Stimulated activated CD8-positive, alpha-beta memory T cell treated with anti-CD3 and anti-CD28 coated beads, Interleukin-2, amount 100 ng/mL, for 48 hours (primary cell): ENCODE results near the gene PDXK.

Source experiments
- DNase-seq, 2 donors: peaks; one replicate each; pipeline ENCODE4 v3.0.0-alpha.2; 2020; ENCODE audit warnings: low read depth in 2 of 2

Gene PDXK

DNA sequence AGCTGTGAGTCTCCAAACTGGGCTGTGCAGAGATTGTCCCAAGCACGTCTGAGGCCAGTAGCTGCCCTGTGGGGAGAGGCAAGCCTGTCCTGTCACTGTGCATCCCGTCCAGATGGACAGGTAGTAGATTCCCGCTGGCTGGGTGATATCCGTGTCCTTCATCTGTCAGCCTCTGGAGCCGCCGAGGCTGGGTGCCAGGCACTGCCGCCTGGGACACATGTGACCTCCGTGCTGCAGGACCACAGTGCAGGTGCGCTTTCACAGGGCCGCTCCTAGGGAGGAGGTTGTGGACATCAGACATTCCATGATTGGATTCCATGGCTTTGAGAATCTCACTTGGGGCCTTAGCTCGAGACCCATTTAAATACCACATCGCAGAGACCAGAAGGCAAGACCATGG, 4.7 kb downstream of the PDXK start:
- DNase-seq: no peak

DNA sequence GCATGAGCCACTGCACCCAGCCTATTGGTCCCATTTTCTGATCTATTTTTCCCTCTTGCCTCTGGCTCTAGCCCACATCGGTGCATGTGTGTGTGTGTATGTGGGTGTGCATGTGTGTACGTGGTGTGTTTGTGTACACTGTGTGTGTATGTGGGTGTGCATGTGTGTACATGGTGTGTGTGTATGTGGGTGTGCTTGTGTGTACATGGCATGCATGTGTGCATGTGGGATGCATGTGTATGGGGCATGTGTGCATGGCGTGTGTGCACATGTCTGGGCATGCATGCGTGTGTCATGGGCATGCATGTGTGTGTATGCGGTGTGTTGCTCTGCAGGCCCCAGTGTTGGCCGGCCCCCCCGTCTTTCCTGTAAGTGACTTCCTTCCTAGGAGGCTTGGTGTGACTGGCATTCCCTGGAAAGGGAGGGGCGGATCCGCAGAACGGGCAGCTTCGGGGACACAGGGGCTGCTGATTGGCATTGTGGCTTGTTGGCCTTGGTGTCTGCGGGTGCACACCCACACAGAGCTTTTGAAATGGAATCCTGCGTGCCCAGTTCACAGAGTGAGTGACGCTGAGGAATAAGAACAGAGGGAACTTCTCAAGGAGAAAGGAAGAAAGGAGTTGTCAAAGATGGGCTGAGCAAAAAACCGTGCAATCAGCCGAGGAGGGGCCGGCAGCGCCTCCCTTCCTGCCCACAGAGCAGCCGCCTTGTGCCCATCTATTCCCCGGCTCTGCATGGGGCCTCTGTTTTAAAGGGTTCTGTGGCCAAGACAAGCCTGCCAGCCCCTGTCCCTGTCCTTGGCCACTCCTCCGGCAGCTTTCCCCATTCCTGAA, 8.0 kb downstream of the PDXK start:
- no peak for DNase-seq

DNA sequence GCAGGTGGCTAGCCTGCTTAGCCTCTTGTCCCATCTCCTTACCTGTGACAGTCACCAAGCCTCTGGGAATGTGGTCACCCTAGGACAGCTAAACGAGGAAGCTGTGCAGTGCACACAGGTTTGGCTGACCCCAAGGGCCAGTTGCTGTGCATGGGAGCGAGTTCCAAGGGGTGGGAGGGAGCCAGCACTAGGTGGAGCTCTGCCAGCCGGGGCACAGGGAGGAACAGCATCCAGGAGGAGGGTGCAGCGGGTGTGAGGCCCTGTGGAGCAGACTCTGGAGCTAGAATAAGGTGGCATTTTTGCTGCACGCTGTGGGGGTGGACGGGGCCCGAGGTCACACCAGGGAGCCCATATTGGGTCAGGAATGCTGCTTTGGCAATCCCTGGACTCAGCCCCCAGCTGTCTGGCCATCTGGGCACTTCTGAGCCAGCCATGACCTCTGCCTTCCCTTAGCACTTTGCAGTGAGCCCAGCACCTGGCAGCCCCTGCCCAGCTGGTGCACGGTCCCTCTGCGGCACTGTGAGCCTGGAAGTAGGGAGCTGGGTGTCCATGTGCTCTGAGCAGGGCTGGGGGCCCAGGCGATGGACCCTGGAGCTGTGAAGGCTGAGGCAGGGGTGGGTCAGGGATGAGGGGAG, 8.7 kb downstream of the PDXK start:
- DNase-seq: no peak

DNA sequence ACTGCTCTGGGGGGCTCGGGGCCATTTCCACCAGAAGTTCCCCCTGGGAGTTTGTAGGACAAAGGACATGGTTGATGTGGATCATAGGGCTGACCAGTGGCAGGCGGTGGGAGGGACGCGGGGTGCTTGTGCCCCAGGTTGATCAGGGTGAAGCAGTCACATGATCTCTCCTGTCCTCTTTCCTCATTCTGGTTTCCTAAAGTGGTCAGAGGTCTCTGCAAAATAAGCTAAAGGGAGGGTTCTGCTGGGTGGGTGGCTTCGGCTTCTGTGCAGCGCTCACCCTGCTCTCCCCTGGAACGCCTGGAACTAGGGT, 9.2 kb downstream of the PDXK start:
- DNase-seq: no peak

DNA sequence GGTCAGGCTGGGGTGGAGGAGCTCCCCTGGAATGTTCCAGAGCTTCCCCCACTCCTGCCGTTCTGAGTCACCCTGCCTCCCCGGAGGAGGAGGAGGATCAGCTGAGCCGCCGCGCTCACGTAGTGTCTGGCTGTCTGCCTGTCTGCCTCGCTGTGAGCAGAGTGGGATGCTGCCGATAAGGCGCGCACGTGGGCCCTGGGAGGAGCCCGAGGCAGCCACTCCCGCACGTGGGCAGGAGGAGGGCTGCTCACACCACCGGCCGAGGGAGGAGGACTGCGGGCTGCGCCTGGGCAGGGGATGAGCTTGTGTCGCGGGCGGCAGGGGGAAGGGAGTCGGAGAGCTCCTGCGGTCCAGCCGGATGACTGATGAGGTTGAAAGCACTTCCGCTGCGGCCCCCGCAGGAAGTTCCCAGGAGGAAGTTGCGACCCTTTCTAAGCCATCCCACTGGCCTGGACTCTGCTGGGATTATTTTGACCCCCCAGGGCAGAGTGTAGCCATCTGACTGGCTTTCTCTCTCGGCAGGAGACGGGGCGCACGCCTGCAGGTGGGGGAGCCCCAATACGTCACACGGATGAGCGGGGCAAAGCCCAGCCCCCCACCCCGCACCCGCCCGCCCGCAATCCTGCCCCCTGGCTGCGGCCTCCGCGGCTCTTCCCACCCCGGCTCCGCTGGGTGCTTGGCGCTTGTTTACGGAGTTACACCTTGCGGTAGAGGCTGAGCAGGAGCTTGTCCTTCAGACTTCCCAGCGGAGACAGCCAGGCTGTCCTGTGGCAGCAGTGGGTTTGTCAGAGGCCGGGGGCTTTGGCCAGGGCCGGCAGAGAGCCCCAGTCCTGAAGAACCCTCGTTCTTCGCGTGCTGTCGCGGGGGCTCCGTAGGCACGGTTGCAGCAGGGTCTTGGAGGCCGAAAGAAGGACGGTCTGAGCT, 9.8 kb downstream of the PDXK start:
- peak; percentile 78 to 81 for DNase-seq

DNA sequence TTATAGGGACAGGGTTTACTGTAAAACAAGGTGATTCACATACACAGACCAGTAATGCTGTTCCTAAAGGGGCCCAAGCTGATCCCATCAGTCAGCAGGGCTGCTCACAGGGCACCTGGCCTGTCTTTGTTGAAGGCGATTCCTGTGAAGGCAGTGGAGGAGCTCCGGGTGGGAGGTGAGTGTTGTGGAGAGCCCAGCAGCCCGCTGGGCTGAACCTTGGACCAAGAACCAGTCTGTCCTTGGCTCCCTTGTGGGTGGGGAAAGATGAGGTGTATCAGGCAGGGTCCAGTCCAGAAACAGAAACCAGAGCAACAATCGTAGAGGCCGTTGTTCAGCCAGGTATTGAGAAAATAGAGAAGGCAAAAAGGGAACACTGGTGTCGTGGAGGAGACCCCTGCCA, 12.5 kb downstream of the PDXK start:
- no peak for DNase-seq

DNA sequence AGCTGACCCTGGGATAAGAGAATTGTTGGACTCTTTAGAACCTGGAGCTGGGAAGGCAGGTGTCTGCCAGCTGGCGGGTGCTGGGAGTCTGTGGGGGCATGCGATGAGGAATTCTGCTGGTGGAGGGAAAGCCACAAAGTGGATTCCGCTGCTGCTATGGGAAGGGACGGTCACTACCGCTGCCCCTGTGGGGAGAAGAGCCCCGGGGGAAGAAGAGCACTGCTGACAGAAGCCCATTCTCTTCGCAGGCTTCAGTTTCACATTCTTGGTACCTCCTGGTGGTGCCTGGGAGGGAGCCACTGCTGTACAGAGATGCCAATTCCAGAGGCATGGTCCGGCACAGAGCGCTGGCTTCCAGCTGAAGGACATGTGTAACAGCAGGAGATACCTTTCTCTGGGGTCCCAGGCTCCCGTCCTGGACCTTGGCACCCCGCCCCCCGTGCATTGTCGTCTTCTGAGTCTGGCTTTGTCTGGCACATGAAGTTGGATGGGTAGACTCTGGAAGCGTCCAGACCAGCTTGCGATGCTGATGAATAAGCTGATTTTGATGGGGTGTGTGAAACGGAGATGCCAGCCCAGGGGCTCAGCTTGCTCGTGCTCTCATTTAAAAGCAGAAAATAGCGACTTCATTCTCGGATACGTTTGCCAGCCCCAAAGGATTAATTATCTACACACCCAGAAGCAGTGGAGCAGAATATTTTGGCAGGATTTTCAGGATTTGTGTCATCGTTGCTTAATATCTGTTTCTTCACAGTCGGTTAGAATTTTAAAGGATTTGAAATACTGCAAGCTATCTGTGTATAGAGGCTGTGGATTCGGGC, 13.2 kb downstream of the PDXK start:
- DNase-seq: no peak

DNA sequence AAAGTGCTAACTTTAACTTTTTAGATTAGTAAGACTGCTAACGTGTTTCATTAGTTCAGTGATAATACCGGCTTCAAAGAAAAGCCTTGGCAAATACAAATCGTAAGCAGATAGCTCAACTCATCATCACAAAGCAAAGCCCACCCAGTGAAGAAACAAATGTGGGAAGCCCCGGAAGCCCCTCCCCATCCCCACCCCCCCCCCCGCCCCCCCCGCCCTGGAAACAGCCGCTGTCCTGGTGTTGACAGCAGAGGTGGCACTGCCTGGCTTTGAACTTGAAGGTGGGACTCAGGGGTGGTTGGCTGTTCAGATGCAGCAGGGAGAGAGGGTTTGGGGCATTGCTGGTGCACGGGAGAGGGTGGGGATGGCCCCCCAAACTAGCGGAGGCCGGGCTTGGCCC, 14.1 kb downstream of the PDXK start:
- no peak for DNase-seq

DNA sequence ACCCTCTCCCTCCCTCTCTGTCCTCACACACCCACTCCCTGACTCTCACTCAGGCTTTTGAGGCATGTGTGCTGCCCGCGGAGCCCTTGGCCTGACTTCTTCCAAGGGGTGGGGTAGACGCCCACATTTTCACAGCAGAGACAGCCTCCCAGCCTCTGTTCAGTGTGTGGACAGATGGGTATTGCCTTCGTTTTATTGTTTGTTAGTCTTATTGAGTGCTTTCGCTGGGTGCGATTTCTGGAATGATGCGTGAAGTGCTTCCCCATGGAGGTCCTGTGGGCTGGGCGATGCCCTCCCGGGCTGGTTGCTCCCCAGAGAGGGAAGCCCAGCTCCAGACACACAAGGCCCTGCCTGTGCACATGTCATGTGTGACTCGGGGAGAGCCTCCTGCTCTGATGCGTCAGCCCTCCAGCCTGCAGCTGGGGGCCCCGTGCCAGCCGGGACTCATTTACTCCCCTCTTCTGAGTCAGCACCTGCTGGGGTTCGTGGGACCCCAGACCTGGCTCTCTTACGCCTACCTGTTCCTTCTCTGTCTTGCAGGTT, 14.7 kb downstream of the PDXK start:
- DNase-seq: no peak

DNA sequence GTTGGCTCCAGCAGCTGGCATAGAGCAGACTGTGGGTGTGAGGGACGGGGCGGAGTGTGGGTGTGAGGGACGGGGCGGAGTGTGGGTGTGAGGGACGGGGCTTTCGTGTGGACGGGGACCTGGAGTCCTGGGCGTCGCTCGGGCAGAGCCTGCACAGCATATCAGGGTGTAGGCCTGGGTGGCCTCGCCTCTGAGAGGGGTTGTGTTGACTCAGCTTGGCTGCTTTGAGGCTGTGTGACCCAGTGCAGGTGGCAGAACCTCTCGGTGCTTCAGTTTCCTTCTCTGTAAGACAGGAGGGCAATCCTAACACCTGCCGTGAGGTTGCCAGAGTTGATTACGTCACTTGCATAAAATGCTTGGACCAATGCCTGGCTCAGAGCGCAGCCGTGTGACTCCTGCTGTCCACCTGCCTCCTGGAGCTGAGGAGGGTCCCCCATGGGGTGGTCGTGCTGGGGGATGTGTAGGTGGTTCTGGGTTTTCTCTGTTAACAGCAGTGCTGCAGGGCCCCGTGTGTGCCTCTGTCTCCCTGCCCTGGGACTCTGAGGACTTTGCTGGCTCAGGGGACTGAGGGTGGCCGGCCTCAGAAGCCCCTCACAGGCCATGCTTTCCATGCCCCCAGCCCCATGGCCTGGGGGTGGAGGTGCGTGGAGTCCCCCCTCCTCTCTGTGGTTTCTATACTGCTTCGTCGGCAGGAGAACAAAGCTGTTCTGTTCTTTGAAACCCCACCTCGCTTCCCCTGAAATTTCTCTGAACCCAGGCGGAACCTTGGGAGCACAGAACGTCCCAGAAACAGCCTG, 15.4 kb downstream of the PDXK start:
- DNase-seq: no peak

DNA sequence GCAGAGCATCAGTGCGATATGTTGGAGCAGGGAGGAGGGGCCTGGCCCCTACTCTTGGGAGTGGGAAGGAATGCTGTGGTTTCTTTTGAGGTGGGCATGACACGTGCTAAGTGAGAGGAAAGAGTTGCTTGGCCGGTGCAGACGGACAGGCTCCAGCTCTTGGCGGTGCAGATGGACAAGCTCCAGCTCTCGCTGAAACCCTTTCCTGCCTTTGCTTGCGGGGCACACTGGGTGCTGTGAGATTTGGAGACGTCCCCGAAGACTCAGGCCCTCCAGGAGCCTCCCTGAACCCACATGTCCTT, 15.9 kb downstream of the PDXK start:
- DNase-seq: no peak

DNA sequence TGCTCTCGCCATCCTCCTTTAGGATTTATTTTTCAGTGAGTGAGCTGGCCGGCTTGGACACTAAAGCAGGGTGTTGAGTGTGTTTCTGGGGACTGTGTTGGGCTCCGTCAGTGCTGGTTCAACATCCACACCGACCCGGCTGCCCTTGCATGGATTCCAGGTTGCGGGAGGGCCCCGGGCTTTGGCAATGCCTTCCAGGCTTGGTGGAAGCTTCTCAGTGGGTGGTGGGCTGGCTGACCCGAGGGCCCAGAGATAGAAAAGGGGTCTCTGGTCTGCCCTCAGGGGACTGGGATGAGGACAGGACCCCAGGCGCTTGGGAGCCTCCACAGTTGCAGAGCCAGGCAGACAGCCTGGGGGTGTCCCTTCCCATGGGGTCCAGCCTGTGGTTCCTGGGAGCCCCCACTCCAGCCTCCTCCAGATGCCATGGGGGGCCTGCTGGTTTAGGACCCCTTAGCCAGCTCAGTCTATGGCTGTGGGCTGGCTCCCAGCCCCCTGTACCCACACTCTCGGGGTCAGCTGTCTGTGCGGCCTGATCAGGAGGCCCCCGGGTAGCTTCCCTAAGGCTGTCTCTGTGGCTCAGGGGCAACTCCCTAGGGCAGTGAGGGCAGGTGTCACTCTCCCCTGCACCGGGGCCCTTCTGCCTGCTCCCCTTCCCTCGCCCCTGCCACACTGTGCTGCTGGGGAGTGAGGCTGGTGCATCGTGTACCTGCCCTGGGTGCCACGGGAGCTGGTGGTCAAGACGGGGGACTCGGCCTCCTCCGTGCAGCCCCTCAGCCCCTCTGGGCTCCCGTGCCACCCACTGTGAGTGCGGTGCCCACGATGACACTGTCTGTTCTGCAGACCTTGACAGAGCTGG, 16.5 kb downstream of the PDXK start:
- DNase-seq: no peak

DNA sequence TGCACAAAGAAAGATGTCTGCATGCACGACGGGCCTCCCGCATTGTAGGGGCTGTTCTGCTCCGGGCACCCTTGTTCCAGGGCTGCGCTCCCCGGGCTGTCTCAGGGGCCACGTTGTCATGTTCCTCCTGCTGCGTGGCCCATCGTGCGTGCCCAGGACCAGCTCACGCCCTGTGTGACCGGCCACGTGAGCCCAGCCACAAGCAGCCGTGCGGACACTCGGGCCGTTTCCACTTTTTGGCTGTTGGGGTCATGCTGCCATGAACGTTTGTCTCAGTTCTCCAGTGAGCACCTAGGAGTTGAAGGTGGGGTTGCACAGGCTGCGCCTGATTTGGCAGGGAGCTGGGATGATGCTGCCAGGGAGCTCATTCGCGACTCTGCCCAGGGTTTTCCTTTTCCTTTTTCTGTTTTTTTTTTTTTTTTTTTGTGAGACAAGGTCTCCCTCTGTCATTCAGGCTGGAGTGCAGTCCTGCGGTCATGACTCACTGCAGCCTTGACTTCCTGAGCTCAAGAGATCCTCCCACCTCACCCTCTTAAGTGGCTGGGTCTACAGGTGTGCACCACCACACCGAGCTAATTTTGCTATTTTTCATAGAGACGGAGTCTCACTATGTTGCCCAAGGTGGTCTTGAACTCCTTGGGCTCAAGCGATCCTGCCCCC, 17.4 kb downstream of the PDXK start:
- no peak for DNase-seq

DNA sequence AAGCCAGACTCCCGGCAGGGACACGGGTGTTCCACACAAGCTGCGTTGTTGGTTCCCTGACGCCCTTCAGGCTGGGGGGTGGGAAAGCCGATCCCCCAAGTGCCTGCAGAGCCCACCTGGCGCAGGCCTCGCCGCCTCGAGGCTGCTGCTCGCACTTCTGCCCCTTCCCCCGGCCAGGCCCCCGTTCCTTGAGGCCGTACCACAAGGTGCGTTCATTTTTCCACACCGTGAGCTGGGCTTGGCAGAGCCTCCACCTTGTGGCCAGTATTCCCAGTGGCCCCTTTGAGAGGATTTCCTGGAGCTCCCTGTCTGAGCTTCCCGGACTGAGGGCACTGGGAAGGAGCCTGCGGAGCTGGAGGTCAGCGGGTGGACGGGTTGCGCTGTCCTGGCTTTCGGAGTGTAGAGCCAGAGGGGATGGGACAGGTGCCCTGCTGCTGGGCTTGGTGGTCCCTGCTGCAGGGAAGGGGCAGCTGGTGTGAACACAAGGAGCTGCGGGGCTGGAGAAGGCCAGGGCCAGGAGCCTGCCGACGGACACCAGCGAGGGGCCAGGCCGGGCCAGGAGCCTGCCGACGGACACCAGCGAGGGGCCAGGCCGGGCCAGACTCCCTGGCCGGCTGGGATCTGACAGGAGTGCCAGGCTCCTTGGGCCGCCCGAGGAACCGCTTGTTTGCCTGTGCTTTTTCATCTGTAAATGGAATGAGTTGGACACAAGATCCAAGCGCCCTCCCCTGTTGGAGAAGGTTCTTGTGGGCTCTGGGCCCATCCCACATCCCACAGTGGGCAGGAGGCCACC, 18.4 kb downstream of the PDXK start:
- DNase-seq: no peak

DNA sequence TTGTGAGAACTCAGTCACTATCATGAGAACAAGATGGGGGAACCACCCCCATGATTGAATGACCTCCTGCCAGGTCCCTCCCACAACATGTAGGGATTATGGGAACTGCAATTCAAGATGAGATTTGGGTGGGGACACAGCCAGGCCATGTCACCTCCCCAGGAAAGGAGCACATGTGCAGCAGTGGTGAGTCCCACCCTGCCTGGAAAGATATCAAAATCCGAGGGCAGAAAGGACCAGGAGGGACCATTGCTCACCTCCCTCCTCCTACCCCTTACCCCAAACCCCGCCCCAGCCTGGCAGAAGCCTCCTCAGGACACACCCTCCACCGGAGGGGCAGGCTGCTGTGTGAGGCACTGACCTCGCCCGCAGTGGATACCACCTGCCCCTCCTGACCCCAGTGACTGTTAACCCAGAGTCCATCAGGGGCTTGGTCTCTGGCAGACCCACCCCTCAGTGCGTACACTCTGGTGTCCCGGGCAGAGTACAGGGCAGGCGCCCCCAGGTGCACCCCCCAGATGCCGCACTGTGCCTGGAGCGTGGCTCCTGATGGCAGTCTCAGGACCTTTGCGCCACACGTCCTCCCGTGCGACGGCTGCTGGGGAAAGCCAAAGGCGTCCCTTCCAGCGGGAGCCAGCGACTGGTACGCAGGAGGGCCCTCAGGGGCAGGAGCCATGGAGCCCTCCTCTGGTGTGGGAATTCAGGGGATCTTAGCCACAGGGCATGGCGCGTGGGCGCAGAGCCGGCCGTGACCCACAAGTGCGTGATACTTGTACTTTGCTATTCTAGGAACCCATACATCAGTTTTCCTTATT, 20.9 kb downstream of the PDXK start:
- DNase-seq: no peak

DNA sequence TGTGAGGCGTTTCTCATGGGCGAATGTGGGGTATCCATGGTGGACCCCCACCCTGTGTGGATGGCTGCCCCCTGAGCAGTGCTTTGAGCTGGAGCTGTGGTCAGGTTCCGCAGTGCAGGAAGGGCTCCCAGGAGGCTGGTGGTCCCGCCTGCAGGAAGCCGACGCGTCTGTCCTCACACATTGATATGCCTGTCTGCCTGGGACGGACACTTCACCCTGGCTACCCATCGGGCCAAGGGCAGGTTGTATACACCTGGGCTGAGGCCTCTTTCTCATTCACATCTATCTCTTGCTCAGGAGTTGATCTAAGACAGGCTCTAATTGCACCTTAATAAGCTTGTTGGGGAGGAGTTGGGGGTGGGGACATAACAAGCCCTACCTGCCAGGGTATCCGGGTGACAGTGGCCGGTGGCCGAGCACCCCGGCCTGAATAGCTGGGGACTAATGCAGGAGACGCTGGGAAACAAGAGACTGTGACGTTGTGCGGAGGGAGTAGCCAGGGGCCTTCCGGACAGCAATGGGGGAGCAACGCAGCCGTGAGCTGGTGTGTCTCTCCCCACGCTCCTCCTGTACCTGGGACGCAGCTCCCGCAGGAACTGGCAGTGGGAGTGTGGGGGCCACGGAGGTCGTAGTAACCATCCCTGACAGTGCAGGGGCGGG, 21.7 kb downstream of the PDXK start:
- DNase-seq: no peak

DNA sequence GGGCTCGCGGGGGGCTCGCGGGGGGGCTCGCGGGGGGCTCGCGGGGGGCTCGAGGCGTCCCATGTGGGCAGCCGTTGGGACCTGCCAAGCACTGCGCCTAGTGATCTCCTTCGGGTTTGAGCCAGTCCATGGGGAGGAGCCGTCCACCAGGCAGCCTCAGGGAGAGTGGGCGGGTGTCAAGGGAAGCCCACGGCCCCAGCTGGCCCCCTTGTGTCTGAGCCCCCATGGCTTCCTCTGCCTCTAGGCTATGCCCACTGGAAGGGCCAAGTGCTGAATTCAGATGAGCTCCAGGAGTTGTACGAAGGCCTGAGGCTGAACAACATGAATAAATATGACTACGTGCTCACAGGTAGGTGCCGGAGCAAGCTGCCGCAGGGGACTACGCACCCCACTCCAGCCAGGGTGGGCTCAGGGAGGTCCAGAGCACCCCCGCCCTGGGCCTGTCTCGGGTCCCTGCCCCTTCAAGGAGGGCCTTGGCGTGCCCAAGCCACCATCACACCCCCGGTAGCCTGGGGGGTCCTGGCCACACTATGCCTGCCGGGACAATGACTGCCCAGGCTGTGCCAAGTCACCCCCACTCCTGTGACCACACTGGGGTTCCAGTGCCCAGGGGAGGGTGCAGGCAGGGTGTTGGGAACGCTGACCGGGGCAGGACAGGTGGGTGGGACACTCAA, 22.6 kb downstream of the PDXK start:
- DNase-seq: no peak
